Upper lobe of left lung (tissue), 6 donors: ENCODE data around the gene CD7. TPM values are rescaled to one million over a fixed set of nuclear protein-coding genes. Genes with fewer than 3 reads are reported as not detected.

Experiments
- ATAC-seq, 2 donors: fragments of 200-7000 bp; cut with Tn5 transposase; one replicate each; pipeline ENCODE4 v1.9.1; 2022; ENCODE audit warnings: mild to moderate bottlenecking in 2 of 2, moderate library complexity in 2 of 2; ENCODE audit not compliant: low FRiP score in 2 of 2
- DNase-seq, 2 donors: peaks; one replicate each; pipeline ENCODE4 v3.0.0-alpha.2; 2019 to 2020
- H3K27ac ChIP-seq, 4 donors: fragments of 200-600 bp; sonication (generic); one replicate each; pipeline ENCODE4 v1.5.1; 2016 to 2019
- H3K27me3 ChIP-seq, 4 donors: fragments of 200-600 bp; sonication (generic); one replicate each; pipeline ENCODE4 v1.5.1; 2017 to 2019
- H3K36me3 ChIP-seq, 4 donors: fragments of 200-600 bp; sonication (generic); one replicate each; pipeline ENCODE4 v1.5.1; 2016 to 2019
- H3K4me1 ChIP-seq, 4 donors: fragments of 200-600 bp; sonication (generic); one replicate each; pipeline ENCODE4 v1.5.1; 2018 to 2019
- H3K4me3 ChIP-seq, 4 donors: fragments of 200-600 bp; sonication (generic); one replicate each; pipeline ENCODE4 v1.5.1; 2017 to 2019; ENCODE audit warnings: mild to moderate bottlenecking in 2 of 4, moderate library complexity in 1 of 4
- H3K9me3 ChIP-seq, 4 donors: fragments of 200-600 bp; sonication (generic); one replicate each; pipeline ENCODE4 v1.5.1; 2018 to 2019
- EP300 ChIP-seq, 4 donors: sonication (generic); formaldehyde crosslinking; IDR thresholded peaks; one replicate each; pipeline ENCODE4 v1.5.1; 2017; ENCODE audit warnings: antibody characterized with exemption in 4 of 4, control low read depth in 2 of 4
- POLR2A ChIP-seq, 4 donors: fragments of 450-650 bp; IDR thresholded peaks; one replicate each; pipeline ENCODE4 v1.5.1; 2016 to 2017; ENCODE audit warnings: antibody characterized with exemption in 4 of 4, mild to moderate bottlenecking in 2 of 4
- POLR2AphosphoS5 ChIP-seq, 2 donors: sonication (generic); formaldehyde crosslinking; IDR thresholded peaks; one replicate each; pipeline ENCODE4 v1.5.1; 2017; ENCODE audit warnings: antibody characterized with exemption in 2 of 2
- WGBS, 2 donors: methylation state at CpG; one replicate each; pipeline ENCODE4 v1.1.5; 2017 to 2018; 5-methylcytosine and 5-hydroxymethylcytosine counted together
- total RNA-seq, 6 donors: library from RNA; depleted of rRNA in 4 of 6; stranded (reverse); fragments of >200 nt in 4 of 6; gene quantifications; one replicate each; pipeline versions ENCODE4 v1.1.0 to v1.2.1, GENCODE V29; 2016 to 2021
- TF ChIP-seq, protein P1 (sequence below), 6 experiments: fragments of 450-650 bp in 4 of 6; fragments of 200-600 bp in 2 of 6; sonication (generic) in 2 of 6; IDR thresholded peaks; one replicate each; pipeline ENCODE4 v1.5.1; 2016 to 2019; ENCODE audit warnings: antibody characterized with exemption in 6 of 6
- donor health status: DM: no; HTN: no; CAD: no; lungs with moderate emphysema.
- donor health status: DM: no; HTN: yes; CAD: no; lungs with severe emphysema.

The CD7 gene
- total RNA-seq, 6 donors from 2014 or later: 5.2 to 24.7 (median 7.6) TPM

DNA sequence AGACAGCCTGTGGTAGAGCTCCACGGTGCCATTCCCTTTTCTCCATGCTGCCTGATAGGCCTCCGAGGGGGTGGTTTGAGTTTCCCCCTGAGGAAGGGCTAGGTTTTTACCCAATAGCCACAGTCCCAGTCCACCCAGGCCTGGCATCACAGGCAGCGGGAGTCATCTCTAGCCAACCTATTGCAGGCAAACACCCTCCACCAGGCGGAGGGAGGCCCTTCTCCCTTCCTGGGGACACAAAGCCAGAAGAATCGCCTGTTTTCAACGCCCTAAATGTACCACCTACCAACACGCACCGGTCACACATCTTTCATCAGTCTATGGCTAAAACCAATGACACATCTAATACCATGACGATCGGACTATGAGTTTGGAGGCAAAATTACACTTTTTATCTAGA is 51.3 kb downstream of the CD7 start:
- Histone ChIP-seq H3K4me3 (no peak overlapping the region), H3K27ac (peak overlapping the region; percentile 83 to 90 (median 88)), H3K27me3 (no peaks in the 10 kb centered on the region), H3K4me1 (peaks cover 54 to 69% (median 61%) of the 10 kb centered on the region in 4 donors), H3K9me3 (no peaks in the 10 kb centered on the region), H3K36me3 (peaks cover 30 to 84% (median 63%) of the 10 kb centered on the region in 4 donors)
- DNase-seq: no peak
- ATAC-seq: no peak
- no peak for TF ChIP-seq POLR2AphosphoS5 (IDR thresholded peaks at IDR 0.05)
- no peak for TF ChIP-seq POLR2A (IDR thresholded peaks at IDR 0.05)
- TF ChIP-seq, protein P1, sequence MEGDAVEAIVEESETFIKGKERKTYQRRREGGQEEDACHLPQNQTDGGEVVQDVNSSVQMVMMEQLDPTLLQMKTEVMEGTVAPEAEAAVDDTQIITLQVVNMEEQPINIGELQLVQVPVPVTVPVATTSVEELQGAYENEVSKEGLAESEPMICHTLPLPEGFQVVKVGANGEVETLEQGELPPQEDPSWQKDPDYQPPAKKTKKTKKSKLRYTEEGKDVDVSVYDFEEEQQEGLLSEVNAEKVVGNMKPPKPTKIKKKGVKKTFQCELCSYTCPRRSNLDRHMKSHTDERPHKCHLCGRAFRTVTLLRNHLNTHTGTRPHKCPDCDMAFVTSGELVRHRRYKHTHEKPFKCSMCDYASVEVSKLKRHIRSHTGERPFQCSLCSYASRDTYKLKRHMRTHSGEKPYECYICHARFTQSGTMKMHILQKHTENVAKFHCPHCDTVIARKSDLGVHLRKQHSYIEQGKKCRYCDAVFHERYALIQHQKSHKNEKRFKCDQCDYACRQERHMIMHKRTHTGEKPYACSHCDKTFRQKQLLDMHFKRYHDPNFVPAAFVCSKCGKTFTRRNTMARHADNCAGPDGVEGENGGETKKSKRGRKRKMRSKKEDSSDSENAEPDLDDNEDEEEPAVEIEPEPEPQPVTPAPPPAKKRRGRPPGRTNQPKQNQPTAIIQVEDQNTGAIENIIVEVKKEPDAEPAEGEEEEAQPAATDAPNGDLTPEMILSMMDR (IDR thresholded peaks at IDR 0.05): no peak
- no peak for TF ChIP-seq EP300 (IDR thresholded peaks at IDR 0.05)
- WGBS, 2 donors: 88 to 92% methylated on average over 9 to 10 of the region's 10 CpGs

Other genes starting within 250 kb of the CD7 start
- gene FASN, start 219.4 kb downstream of the CD7 start, total RNA-seq: 100 to 1,000 TPM; 191 to 805 (median 577) TPM
- 100 to 1,000 TPM in 2 of 6 donors, 10 to 100 TPM in 4; 52.9 to 204 (median 71.8) TPM for gene CCDC57, start 104.8 kb downstream of the CD7 start, total RNA-seq
- 100 to 1,000 TPM in 3 of 6 donors, 10 to 100 TPM in 3; 33.5 to 134 (median 102) TPM for gene SLC16A3, start 88.6 kb downstream of the CD7 start, total RNA-seq
- 100 to 1,000 TPM in 4 of 6 donors, 10 to 100 TPM in 2; 80.6 to 228 (median 152) TPM for gene CSNK1D, start 43.9 kb downstream of the CD7 start, total RNA-seq
- 10 to 100 TPM; 17.8 to 50.4 (median 36.2) TPM for gene SECTM1, start 16.2 kb upstream of the CD7 start, total RNA-seq
- gene TEX19, start 41.6 kb upstream of the CD7 start, total RNA-seq: not detected
- gene UTS2R, start 54.2 kb upstream of the CD7 start, total RNA-seq: under 1 TPM in 1 of 6 donors, not detected in 5; 0.39 TPM
- 100 to 1,000 TPM in 2 of 6 donors, 10 to 100 TPM in 4; 33.7 to 250 (median 43.4) TPM for gene HEXD, start 100.7 kb upstream of the CD7 start, total RNA-seq
- 10 to 100 TPM; 20.0 to 76.9 (median 38.2) TPM for gene OGFOD3, start 101.0 kb upstream of the CD7 start, total RNA-seq
- 100 to 1,000 TPM in 3 of 6 donors, 10 to 100 TPM in 3; 74.9 to 193 (median 108) TPM for gene CYBC1, start 133.1 kb upstream of the CD7 start, total RNA-seq
- 10 to 100 TPM; 28.9 to 77.8 (median 62.6) TPM for gene NARF, start 141.1 kb upstream of the CD7 start, total RNA-seq
- 10 to 100 TPM; 50.8 to 92.7 (median 58.9) TPM for gene FOXK2, start 202.1 kb upstream of the CD7 start, total RNA-seq